GM13977 (cell line): ENCODE data around the gene KLKB1.

Experiments used
- DNase-seq: peaks from one replicate; pipeline ENCODE4 v3.0.0; 2012; ENCODE audit warnings: low spot score
- in situ Hi-C: fragments of 300-500 bp; cut with MboI; formaldehyde crosslinking; loops from one replicate; pipeline ENCODE4 v1.12.0; 2022; ENCODE audit warnings: low sequenced_read_pairs, low pct_unique_long_range_greater_than_20kb, mixed read lengths, inconsistent platforms; ENCODE audit not compliant: unreplicated experiment
- TF ChIP-seq, protein P1 (sequence below): IDR thresholded peaks from 2 replicates; pipeline ENCODE4 v1.5.1; 2012; ENCODE audit warnings: mild to moderate bottlenecking, control low read depth; ENCODE audit not compliant: insufficient read depth; ENCODE audit errors: extremely low read depth, missing control alignments

Gene KLKB1

DNA sequence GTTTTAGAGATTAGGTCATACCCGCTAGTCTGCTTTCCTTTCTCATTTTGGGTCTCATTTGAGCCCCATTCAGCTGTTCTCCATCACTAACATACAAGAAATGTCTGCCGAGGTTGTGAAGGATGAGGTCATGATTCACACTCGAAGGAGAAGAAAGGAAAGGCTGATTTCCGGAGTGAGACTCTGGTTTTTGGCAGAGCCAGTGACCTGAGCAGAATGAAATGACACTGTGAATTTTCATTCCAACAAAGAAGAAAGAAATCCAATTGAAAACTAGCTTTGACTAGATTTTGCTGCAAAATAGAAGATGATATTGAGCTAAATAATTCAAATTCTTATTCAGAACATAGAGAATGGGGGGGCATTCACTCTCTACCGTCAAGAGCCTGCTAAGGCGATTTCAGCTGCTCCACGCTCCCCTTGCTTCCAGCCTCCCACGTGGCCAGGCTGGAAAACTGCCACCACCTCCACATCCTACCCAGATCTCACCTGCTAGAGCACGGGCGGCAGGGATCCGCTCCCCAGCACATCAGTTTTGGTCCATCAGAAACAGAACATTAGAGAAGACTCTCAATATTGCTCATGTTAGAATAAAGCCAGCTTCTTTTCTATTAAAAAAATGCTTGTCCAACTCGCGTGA lies 77.7 kb downstream of the KLKB1 start:
- DNase-seq, result no peak
- in situ Hi-C loops, result no loop called here
- TF ChIP-seq, protein P1, sequence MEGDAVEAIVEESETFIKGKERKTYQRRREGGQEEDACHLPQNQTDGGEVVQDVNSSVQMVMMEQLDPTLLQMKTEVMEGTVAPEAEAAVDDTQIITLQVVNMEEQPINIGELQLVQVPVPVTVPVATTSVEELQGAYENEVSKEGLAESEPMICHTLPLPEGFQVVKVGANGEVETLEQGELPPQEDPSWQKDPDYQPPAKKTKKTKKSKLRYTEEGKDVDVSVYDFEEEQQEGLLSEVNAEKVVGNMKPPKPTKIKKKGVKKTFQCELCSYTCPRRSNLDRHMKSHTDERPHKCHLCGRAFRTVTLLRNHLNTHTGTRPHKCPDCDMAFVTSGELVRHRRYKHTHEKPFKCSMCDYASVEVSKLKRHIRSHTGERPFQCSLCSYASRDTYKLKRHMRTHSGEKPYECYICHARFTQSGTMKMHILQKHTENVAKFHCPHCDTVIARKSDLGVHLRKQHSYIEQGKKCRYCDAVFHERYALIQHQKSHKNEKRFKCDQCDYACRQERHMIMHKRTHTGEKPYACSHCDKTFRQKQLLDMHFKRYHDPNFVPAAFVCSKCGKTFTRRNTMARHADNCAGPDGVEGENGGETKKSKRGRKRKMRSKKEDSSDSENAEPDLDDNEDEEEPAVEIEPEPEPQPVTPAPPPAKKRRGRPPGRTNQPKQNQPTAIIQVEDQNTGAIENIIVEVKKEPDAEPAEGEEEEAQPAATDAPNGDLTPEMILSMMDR, result no peak

DNA sequence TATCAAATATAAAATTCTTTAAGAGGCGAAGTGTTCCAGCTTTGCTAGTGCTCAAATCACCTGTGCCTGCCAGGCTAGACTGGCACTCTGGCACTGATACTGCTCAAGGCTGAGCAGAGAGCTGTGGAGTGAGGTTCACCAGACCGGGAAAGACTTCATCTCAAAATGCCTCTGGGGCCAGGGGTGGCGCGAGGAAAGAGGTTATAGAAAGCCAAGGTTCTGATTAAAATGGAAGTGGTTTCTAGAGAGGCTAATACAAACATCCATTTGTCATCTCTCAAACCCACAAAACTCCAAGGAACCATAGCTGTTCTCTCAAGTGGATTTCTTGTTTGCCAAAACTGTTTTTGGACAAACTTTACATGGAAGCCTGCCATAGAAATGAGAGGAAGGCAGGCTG lies 80.2 kb downstream of the KLKB1 start:
- TF ChIP-seq, protein P1, result no peak
- in situ Hi-C loops, result no loop called here
- DNase-seq, result no peak

DNA sequence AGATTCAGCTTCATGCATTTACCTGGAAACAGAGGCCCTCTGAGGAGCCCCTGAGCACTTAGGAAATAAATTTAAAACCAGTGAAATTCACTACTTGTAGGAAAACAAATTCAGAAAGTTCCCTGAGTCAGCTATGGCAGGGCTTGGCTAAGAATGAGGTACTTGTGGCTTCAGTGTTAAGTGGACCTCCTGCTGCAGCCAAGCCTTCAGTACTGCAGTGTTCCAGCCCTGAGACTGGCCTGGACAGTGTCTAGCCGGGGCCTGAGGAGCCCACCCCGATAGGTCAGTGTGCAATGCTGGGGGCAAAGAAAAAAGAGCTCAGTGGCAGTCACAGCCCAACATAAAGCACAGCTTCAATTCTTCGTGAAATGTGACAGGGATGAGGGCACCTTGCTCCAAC lies 80.6 kb downstream of the KLKB1 start:
- no peak for DNase-seq
- TF ChIP-seq, protein P1, result no peak
- in situ Hi-C loops, result no loop called here
